PC-3 (cell line): Measurements from ENCODE around the gene FSTL4. TPM values are rescaled to one million over a fixed set of nuclear protein-coding genes. Genes with fewer than 3 reads are reported as not detected.

Experiments
- ATAC-seq: fragments of 200-7000 bp; cut with Tn5 transposase; 2 replicates; pipeline ENCODE4 v1.9.1; 2020; ENCODE audit warnings: mild to moderate bottlenecking, moderate library complexity
- BruUV-seq: library from RNA; stranded (reverse); fragments of 400-500 nt; replicated peaks from 2 replicates; lab custom pipeline; 2021; lab: Mats Ljungman, UMichigan
- CTCF ChIA-PET: fragments of 300-600 bp; sonication (Branson Sonifier 250); formaldehyde crosslinking; loops from one replicate; lab custom pipeline; 2022; ENCODE audit warnings: antibody characterized with exemption; lab: Charles Lee
- POLR2A ChIA-PET: fragments of 300-600 bp; sonication (Branson Sonifier 250); formaldehyde crosslinking; loops from one replicate; lab custom pipeline; 2022; ENCODE audit warnings: antibody characterized with exemption; ENCODE audit not compliant: unreplicated experiment; lab: Charles Lee
- DNase-seq: peaks from one replicate; pipeline ENCODE4 v3.0.0-alpha.2; 2015
- H2AFZ ChIP-seq: fragments of 300-600 bp; sonication (generic); 2 replicates; pipeline ENCODE4 v1.6.0; 2016; ENCODE audit warnings: antibody characterized with exemption, low read length
- H3F3A ChIP-seq: fragments of 300-600 bp; sonication (generic); one replicate; pipeline ENCODE4 v1.6.0; 2017; ENCODE audit warnings: antibody characterized with exemption, low read length, control low read depth, mild to moderate bottlenecking; ENCODE audit not compliant: unreplicated experiment
- H3K27ac ChIP-seq: fragments of 300-600 bp; sonication (generic); 2 replicates; pipeline ENCODE4 v1.5.1; 2016; ENCODE audit warnings: mild to moderate bottlenecking, low read length
- H3K27me3 ChIP-seq: fragments of 300-600 bp; sonication (generic); 2 replicates; pipeline ENCODE4 v1.6.1; 2016; ENCODE audit warnings: low read length, mixed read lengths
- H3K36me3 ChIP-seq: fragments of 300-600 bp; sonication (generic); 2 replicates; pipeline ENCODE4 v1.6.1; 2016; ENCODE audit warnings: low read depth, mixed run types, low read length, mixed read lengths
- H3K4me1 ChIP-seq: fragments of 300-600 bp; sonication (generic); 2 replicates; pipeline ENCODE4 v1.5.1; 2016; ENCODE audit warnings: low read length; ENCODE audit not compliant: insufficient read depth
- H3K4me2 ChIP-seq: fragments of 300-600 bp; sonication (generic); 2 replicates; pipeline ENCODE4 v1.6.0; 2016; ENCODE audit warnings: low read length
- H3K4me3 ChIP-seq: fragments of 300-600 bp; sonication (generic); 2 replicates; pipeline ENCODE4 v1.5.1; 2016; ENCODE audit warnings: mild to moderate bottlenecking, low read length, mixed read lengths
- H3K79me2 ChIP-seq: fragments of 300-600 bp; sonication (generic); 2 replicates; pipeline ENCODE4 v1.6.1; 2017; ENCODE audit warnings: low read length, mixed read lengths
- H3K9ac ChIP-seq: fragments of 300-600 bp; sonication (generic); 2 replicates; pipeline ENCODE4 v1.6.0; 2016; ENCODE audit warnings: mild to moderate bottlenecking, low read length
- H3K9me2 ChIP-seq: fragments of 300-600 bp; sonication (generic); replicated peaks from 2 replicates; pipeline ENCODE4 v1.6.1; 2016; ENCODE audit warnings: mixed run types, low read length, mixed read lengths
- H3K9me3 ChIP-seq: fragments of 300-600 bp; sonication (generic); 2 replicates; pipeline ENCODE4 v1.6.1; 2016; ENCODE audit warnings: low read length, mixed read lengths
- H4K20me1 ChIP-seq: fragments of 300-600 bp; sonication (generic); 2 replicates; pipeline ENCODE4 v1.6.1; 2016; ENCODE audit warnings: low read length, mixed read lengths
- CTCF ChIP-seq: fragments of 300-600 bp; sonication (generic); conservative IDR thresholded peaks from 2 replicates; pipeline ENCODE4 v1.5.1; 2017; ENCODE audit warnings: antibody characterized with exemption, low read depth, mild to moderate bottlenecking, low read length
- EZH2 ChIP-seq: fragments of 300-600 bp; sonication (generic); IDR thresholded peaks from one replicate; pipeline ENCODE4 v1.6.1; 2017; ENCODE audit warnings: antibody characterized with exemption, mild to moderate bottlenecking, low read length; ENCODE audit not compliant: unreplicated experiment
- EZH2phosphoT487 ChIP-seq: fragments of 300-600 bp; sonication (generic); IDR thresholded peaks from 2 replicates; pipeline ENCODE4 v1.6.1; 2018; ENCODE audit warnings: mild to moderate bottlenecking, antibody characterized with exemption, low read length, borderline replicate concordance
- intact Hi-C: fragments of 100-400 bp; cut with micrococcal nuclease; formaldehyde crosslinking; loops from 2 replicates; pipeline ENCODE4 v1.9.0; 2023
- total RNA-seq: library from RNA; depleted of rRNA; stranded (reverse); fragments of >200 nt; gene quantifications from 2 replicates; pipeline ENCODE4 v1.2.3, GENCODE V29; 2014

The FSTL4 gene
- total RNA-seq, 1 experiment from 2014 or later: 4.2 TPM

GRCh38 chr5:133652951-133653759 lies 40.8 kb upstream of the FSTL4 start:
- intact Hi-C loops: no loop called here
- no peak overlapping the region for H3K4me2 ChIP-seq
- H3K79me2 ChIP-seq: no peaks in the 10 kb centered on the region
- H3K4me1 ChIP-seq: peaks cover 9% of the 10 kb centered on the region
- H2AFZ ChIP-seq: no peak overlapping the region
- H3K9me2 ChIP-seq: no peaks in the 10 kb centered on the region
- no peak for DNase-seq
- no peaks in the 10 kb centered on the region for H3K9me3 ChIP-seq
- no peaks in the 10 kb centered on the region for H4K20me1 ChIP-seq
- H3F3A ChIP-seq: no peaks in the 10 kb centered on the region
- TF ChIP-seq EZH2 (no peak), EZH2phosphoT487 (no peak), CTCF (no peak)
- H3K4me3 ChIP-seq: no peak overlapping the region
- H3K27ac ChIP-seq: no peak overlapping the region
- no peaks in the 10 kb centered on the region for H3K27me3 ChIP-seq
- no peaks in the 10 kb centered on the region for H3K36me3 ChIP-seq
- POLR2A ChIA-PET: no interaction called here
- no peak for ATAC-seq
- H3K9ac ChIP-seq: no peak overlapping the region
- no TSS peak for BruUV-seq
- CTCF ChIA-PET: no interaction called here

- DNase-seq: no peak
Measured at GRCh38 chr5:133644000-133644865, 31.9 kb upstream of the FSTL4 start.

More at GRCh38 chr5:133644000-133644865, 31.9 kb upstream of the FSTL4 start:
- H3K4me1 ChIP-seq: peaks cover 9% of the 10 kb centered on the region
- no peak overlapping the region for H3K4me2 ChIP-seq
- POLR2A ChIA-PET: no interaction called here
- no peaks in the 10 kb centered on the region for H3K9me3 ChIP-seq
- no peaks in the 10 kb centered on the region for H4K20me1 ChIP-seq
- H3K9ac ChIP-seq: no peak overlapping the region
- no peak for TF ChIP-seq CTCF
- TF ChIP-seq EZH2: no peak
- TF ChIP-seq EZH2phosphoT487: no peak
- no peaks in the 10 kb centered on the region for H3K27me3 ChIP-seq
- H3K4me3 ChIP-seq: no peak overlapping the region
- no peaks in the 10 kb centered on the region for H3F3A ChIP-seq
- H2AFZ ChIP-seq: no peak overlapping the region
- intact Hi-C loops: no loop called here
- no peaks in the 10 kb centered on the region for H3K9me2 ChIP-seq
- H3K36me3 ChIP-seq: no peaks in the 10 kb centered on the region
- no peaks in the 10 kb centered on the region for H3K79me2 ChIP-seq
- no peak overlapping the region for H3K27ac ChIP-seq
- CTCF ChIA-PET: no interaction called here
- ATAC-seq: no peak
- BruUV-seq: no TSS peak
